SK-N-SH (cell line): ENCODE data around the gene KNL1. TPM values are rescaled to one million over a fixed set of nuclear protein-coding genes. Genes with fewer than 3 reads are reported as not detected.
"Not testable (repeated sequence)": the region's sequence is repeated elsewhere in the genome, so short reads cannot be mapped to it uniquely, and the experiment has no call there.

ENCODE experiments used
- CTCF ChIA-PET: fragments of 300-600, 350-600 bp; formaldehyde crosslinking; extraction: SDS; loops from one replicate; lab custom pipeline; 2021; lab: Yijun Ruan, JAX
- POLR2A ChIA-PET: fragments of 350-600 bp; sonication (Branson Sonifier 250); formaldehyde crosslinking; extraction: SDS; loops from one replicate; lab custom pipeline; 2020; ENCODE audit warnings: antibody characterized with exemption, inconsistent platforms; lab: Yijun Ruan, JAX
- DNase-seq: peaks from one replicate; pipeline ENCODE4 v3.0.0; 2012
- H2AFZ ChIP-seq: fragments of 200-600 bp; sonication (generic); 2 replicates; pipeline ENCODE4 v1.8.1; 2016; ENCODE audit warnings: antibody characterized with exemption, mild to moderate bottlenecking, low read depth
- H3F3A ChIP-seq: fragments of 200-600 bp; sonication (generic); replicated peaks from 2 replicates; pipeline ENCODE3; 2016; ENCODE audit warnings: antibody characterized with exemption, mild to moderate bottlenecking; ENCODE audit not compliant: insufficient read depth
- H3K27ac ChIP-seq, 2 experiments: fragments of 200-500 bp in 1 of 2; fragments of 200-600 bp in 1 of 2; sonication (Bioruptor generic) in 1 of 2; sonication (generic), shearing (Covaris generic) in 1 of 2; 2 replicates each; pipeline versions ENCODE4 v1.5.1 to v1.6.1; 2014 to 2016; ENCODE audit warnings: low read depth in 2 of 2, inconsistent platforms in 1 of 2, low read length in 1 of 2, mild to moderate bottlenecking in 1 of 2, mixed read lengths in 1 of 2
- H3K27me3 ChIP-seq: fragments of 200-600 bp; sonication (generic), shearing (Covaris generic); 2 replicates; pipeline ENCODE4 v1.6.1; 2016; ENCODE audit warnings: mixed run types; ENCODE audit not compliant: insufficient read depth
- H3K36me3 ChIP-seq, 2 experiments: fragments of 200-500 bp in 1 of 2; fragments of 200-600 bp in 1 of 2; sonication (Bioruptor generic) in 1 of 2; sonication (generic) in 1 of 2; replicated peaks in 1 of 2; 2 replicates each; pipeline versions ENCODE3 to v1.5.1; 2014 to 2016; ENCODE audit warnings: low read length in 1 of 2, mild to moderate bottlenecking in 1 of 2; ENCODE audit not compliant: insufficient read depth in 2 of 2, control insufficient read depth in 1 of 2
- H3K4me1 ChIP-seq, 2 experiments: fragments of 200-500 bp in 1 of 2; fragments of 200-600 bp in 1 of 2; sonication (Bioruptor generic) in 1 of 2; sonication (generic), shearing (Covaris generic) in 1 of 2; 2 replicates each; pipeline versions ENCODE4 v1.5.1 to v1.6.1; 2014 to 2016; ENCODE audit warnings: low read depth in 1 of 2, low read length in 1 of 2, mixed run types in 1 of 2; ENCODE audit not compliant: insufficient read depth in 2 of 2, control insufficient read depth in 1 of 2
- H3K4me2 ChIP-seq: fragments of 200-600 bp; sonication (generic), shearing (Covaris generic); 2 replicates; pipeline ENCODE4 v1.6.1; 2017; ENCODE audit warnings: mixed run types
- H3K4me3 ChIP-seq, 2 experiments: fragments of 200-500 bp in 1 of 2; fragments of 200-600 bp in 1 of 2; sonication (Bioruptor generic) in 1 of 2; sonication (generic), shearing (Covaris generic) in 1 of 2; 2 replicates each; pipeline versions ENCODE4 v1.5.1 to v1.8.1; 2014 to 2016; ENCODE audit warnings: low read depth in 2 of 2, inconsistent platforms in 1 of 2, low read length in 1 of 2, mild to moderate bottlenecking in 1 of 2, mixed read lengths in 1 of 2, moderate library complexity in 1 of 2
- H3K79me2 ChIP-seq: fragments of 200-600 bp; sonication (generic); 2 replicates; pipeline ENCODE4 v1.8.1; 2017; ENCODE audit warnings: mild to moderate bottlenecking; ENCODE audit not compliant: insufficient read depth
- H3K9ac ChIP-seq: fragments of 200-600 bp; sonication (generic); 2 replicates; pipeline ENCODE4 v1.6.1; 2017; ENCODE audit warnings: mixed run types
- H3K9me2 ChIP-seq: fragments of 200-600 bp; sonication (generic); 2 replicates; pipeline ENCODE4 v1.6.1; 2017; ENCODE audit warnings: mixed run types
- H3K9me3 ChIP-seq: fragments of 200-600 bp; sonication (generic); 2 replicates; pipeline ENCODE4 v1.6.1; 2017; ENCODE audit warnings: mixed run types, mild to moderate bottlenecking, moderate library complexity
- H4K20me1 ChIP-seq: fragments of 200-600 bp; sonication (generic); 2 replicates; pipeline ENCODE4 v1.6.1; 2017; ENCODE audit warnings: mild to moderate bottlenecking, mixed run types; ENCODE audit not compliant: insufficient read depth
- CHD2 ChIP-seq: fragments of 150-350 bp; IDR thresholded peaks from 2 replicates; pipeline ENCODE4 v1.6.1; 2018; ENCODE audit warnings: low read length; ENCODE audit not compliant: partially characterized antibody
- GABPA ChIP-seq: IDR thresholded peaks from 2 replicates; pipeline ENCODE4 v1.4.0; 2012; ENCODE audit warnings: low read depth, mild to moderate bottlenecking
- GATA2 ChIP-seq: sonication (generic); formaldehyde crosslinking; IDR thresholded peaks from 2 replicates; pipeline ENCODE4 v1.5.0; 2020; ENCODE audit warnings: mild to moderate bottlenecking, missing genetic modification reagents
- JUND ChIP-seq: IDR thresholded peaks from 2 replicates; pipeline ENCODE4 v1.4.0; 2012
- MXI1 ChIP-seq: IDR thresholded peaks from 2 replicates; pipeline ENCODE4 v1.6.1; 2012; ENCODE audit warnings: mild to moderate bottlenecking, low read depth, low read length, improper control_type of control experiment
- NFIC ChIP-seq: IDR thresholded peaks from 2 replicates; pipeline ENCODE4 v1.4.0; 2012; ENCODE audit warnings: borderline replicate concordance
- POLR2AphosphoS5 ChIP-seq: IDR thresholded peaks from 2 replicates; pipeline ENCODE4 v1.6.1; 2012; ENCODE audit warnings: low read depth, low read length
- RCOR1 ChIP-seq: fragments of 150-350 bp; IDR thresholded peaks from 2 replicates; pipeline ENCODE4 v1.6.1; 2017; ENCODE audit warnings: antibody characterized with exemption, low read length
- RXRA ChIP-seq: IDR thresholded peaks from 2 replicates; pipeline ENCODE4 v1.4.0; 2012; ENCODE audit warnings: low read depth, mild to moderate bottlenecking, borderline replicate concordance
- SIN3A ChIP-seq: IDR thresholded peaks from 2 replicates; pipeline ENCODE4 v1.6.1; 2012; ENCODE audit warnings: low read depth, mild to moderate bottlenecking, low read length, moderate library complexity, borderline replicate concordance
- WGBS: methylation state at CpG from one replicate; pipeline ENCODE4 v1.1.6; 2017; ENCODE audit warnings: low lambda C conversion rate; 5-methylcytosine and 5-hydroxymethylcytosine counted together
- polyA plus RNA-seq, 3 experiments: library from polyadenylated mRNA; depleted of rRNA; stranded (reverse); fragments of >200 nt; gene quantifications; 2 replicates each; pipeline ENCODE4 v1.2.3, GENCODE V29; 2012
- TF ChIP-seq, protein P1 (sequence below): fragments of 150-350 bp; IDR thresholded peaks from 2 replicates; pipeline ENCODE4 v1.6.1; 2017; ENCODE audit warnings: antibody characterized with exemption, low read length, low read depth, borderline replicate concordance
- TF ChIP-seq, protein P2 (sequence below): IDR thresholded peaks from 2 replicates; pipeline ENCODE4 v1.4.0; 2012; ENCODE audit warnings: low read depth, borderline replicate concordance
- TF ChIP-seq, protein P3 (sequence below): fragments of 200-600 bp; sonication (generic); IDR thresholded peaks from 2 replicates; pipeline ENCODE4 v1.6.1; 2017; ENCODE audit warnings: antibody characterized with exemption, mild to moderate bottlenecking, moderate library complexity
- TF ChIP-seq, protein P4 (sequence below): IDR thresholded peaks from 2 replicates; pipeline ENCODE4 v1.4.0; 2012; ENCODE audit warnings: low read depth
- TF ChIP-seq, protein P5 (sequence below): IDR thresholded peaks from 2 replicates; pipeline ENCODE4; 2012

Gene KNL1
- polyA plus RNA-seq, 1 of the 3 experiments (the other 2 are of a cell fraction) = 1.6 TPM

DNA sequence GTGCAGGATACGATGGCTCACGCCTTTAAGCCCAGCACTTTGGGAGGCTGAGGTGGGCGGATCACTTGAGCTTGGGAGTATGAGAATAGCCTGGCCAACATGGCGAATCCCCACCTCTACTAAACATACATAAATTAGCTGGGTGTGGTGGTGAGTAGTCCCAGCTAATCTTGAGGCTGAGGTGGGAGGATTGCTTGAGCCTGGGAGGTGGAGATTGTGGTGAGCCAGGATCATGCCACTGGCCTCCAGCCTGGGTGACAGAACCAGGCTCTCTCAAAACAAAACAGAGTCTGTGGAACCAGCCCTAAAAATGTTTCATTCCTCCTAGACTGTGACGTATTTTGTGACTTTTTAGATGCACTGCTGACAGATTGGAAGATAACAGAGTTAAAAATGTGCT is 66.6 kb downstream of the KNL1 start (continued):
- TF ChIP-seq, protein P1, sequence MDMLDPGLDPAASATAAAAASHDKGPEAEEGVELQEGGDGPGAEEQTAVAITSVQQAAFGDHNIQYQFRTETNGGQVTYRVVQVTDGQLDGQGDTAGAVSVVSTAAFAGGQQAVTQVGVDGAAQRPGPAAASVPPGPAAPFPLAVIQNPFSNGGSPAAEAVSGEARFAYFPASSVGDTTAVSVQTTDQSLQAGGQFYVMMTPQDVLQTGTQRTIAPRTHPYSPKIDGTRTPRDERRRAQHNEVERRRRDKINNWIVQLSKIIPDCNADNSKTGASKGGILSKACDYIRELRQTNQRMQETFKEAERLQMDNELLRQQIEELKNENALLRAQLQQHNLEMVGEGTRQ = no peak
- TF ChIP-seq RCOR1 (no peak), GABPA (no peak), GATA2 (no peak), POLR2AphosphoS5 (no peak)
- TF ChIP-seq, protein P2, sequence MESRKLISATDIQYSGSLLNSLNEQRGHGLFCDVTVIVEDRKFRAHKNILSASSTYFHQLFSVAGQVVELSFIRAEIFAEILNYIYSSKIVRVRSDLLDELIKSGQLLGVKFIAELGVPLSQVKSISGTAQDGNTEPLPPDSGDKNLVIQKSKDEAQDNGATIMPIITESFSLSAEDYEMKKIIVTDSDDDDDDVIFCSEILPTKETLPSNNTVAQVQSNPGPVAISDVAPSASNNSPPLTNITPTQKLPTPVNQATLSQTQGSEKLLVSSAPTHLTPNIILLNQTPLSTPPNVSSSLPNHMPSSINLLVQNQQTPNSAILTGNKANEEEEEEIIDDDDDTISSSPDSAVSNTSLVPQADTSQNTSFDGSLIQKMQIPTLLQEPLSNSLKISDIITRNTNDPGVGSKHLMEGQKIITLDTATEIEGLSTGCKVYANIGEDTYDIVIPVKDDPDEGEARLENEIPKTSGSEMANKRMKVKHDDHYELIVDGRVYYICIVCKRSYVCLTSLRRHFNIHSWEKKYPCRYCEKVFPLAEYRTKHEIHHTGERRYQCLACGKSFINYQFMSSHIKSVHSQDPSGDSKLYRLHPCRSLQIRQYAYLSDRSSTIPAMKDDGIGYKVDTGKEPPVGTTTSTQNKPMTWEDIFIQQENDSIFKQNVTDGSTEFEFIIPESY = no peak
- TF ChIP-seq, protein P3, sequence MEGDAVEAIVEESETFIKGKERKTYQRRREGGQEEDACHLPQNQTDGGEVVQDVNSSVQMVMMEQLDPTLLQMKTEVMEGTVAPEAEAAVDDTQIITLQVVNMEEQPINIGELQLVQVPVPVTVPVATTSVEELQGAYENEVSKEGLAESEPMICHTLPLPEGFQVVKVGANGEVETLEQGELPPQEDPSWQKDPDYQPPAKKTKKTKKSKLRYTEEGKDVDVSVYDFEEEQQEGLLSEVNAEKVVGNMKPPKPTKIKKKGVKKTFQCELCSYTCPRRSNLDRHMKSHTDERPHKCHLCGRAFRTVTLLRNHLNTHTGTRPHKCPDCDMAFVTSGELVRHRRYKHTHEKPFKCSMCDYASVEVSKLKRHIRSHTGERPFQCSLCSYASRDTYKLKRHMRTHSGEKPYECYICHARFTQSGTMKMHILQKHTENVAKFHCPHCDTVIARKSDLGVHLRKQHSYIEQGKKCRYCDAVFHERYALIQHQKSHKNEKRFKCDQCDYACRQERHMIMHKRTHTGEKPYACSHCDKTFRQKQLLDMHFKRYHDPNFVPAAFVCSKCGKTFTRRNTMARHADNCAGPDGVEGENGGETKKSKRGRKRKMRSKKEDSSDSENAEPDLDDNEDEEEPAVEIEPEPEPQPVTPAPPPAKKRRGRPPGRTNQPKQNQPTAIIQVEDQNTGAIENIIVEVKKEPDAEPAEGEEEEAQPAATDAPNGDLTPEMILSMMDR = no peak
- TF ChIP-seq, protein P4, sequence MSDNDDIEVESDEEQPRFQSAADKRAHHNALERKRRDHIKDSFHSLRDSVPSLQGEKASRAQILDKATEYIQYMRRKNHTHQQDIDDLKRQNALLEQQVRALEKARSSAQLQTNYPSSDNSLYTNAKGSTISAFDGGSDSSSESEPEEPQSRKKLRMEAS = no peak

DNA sequence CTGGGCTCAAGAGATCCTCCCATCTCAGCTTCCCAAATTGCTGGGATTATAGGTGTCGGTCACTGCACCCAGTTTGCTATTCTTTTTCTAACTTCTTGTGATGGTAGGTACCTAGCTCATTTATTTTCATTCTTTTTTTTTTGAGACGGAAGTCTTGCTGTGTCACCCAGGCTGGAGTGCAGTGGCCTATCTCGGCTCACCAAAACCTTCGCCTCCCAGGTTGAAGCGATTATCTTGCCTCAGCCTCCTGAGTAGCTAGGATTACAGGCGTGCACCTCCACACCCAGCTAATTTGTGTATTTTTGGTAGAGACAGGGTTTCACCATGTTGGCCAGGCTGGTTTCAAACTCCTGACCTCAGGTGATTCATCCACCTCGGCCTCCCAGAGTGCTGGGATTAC is 70.9 kb downstream of the KNL1 start:
- Histone ChIP-seq H3K9ac (no peak overlapping the region), H3K9me3 (no peaks in the 10 kb centered on the region), H3K27ac (no peak overlapping the region), H3K27me3 (no peaks in the 10 kb centered on the region), H3K9me2 (no peaks in the 10 kb centered on the region), H3K4me2 (no peak overlapping the region), H3K4me1 (no peaks in the 10 kb centered on the region), H3F3A (no peaks in the 10 kb centered on the region), H3K36me3 (peaks cover 0 to 8% of the 10 kb centered on the region in 2 experiments), H3K4me3 (no peak overlapping the region), H4K20me1 (no peaks in the 10 kb centered on the region), H2AFZ (no peak overlapping the region), H3K79me2 (no peaks in the 10 kb centered on the region)
- 99% methylated on average over 7 of the region's 7 CpGs for WGBS
- TF ChIP-seq NFIC (no peak), CHD2 (no peak), SIN3A (no peak), GATA2 (no peak), RXRA (no peak), JUND (no peak), RCOR1 (no peak), MXI1 (no peak)
- TF ChIP-seq, protein P5, sequence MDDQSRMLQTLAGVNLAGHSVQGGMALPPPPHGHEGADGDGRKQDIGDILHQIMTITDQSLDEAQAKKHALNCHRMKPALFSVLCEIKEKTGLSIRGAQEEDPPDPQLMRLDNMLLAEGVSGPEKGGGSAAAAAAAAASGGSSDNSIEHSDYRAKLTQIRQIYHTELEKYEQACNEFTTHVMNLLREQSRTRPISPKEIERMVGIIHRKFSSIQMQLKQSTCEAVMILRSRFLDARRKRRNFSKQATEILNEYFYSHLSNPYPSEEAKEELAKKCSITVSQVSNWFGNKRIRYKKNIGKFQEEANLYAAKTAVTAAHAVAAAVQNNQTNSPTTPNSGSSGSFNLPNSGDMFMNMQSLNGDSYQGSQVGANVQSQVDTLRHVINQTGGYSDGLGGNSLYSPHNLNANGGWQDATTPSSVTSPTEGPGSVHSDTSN = no peak
- POLR2A ChIA-PET = no interaction called here
- CTCF ChIA-PET = no interaction called here
- no peak for DNase-seq

DNA sequence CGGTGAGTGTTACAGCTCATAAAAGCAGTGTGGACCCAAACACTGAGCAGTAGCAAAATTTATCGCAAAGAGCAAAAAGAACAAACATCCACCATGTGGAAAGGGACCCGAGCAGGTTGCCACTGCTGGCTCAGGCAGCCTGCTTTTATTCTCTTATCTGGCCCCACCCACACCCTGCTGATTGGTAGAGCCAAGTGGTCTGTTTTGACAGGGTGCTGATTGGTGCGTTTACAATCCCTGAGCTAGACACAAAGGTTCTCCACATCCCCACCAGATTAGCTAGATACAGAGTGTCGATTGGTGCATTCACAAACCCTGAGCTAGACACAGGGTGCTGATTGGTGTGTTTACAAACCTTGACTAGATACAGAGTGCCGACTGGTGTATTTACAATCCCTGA is 82.2 kb downstream of the KNL1 start:
- DNase-seq, H3K9me3 ChIP-seq, H3K36me3 ChIP-seq, H3K27ac ChIP-seq, H3K4me2 ChIP-seq, H4K20me1 ChIP-seq, H2AFZ ChIP-seq, H3K9me2 ChIP-seq, H3K27me3 ChIP-seq, H3K4me1 ChIP-seq, H3K4me3 ChIP-seq, POLR2A ChIA-PET, H3K79me2 ChIP-seq, H3F3A ChIP-seq, H3K9ac ChIP-seq: not testable (repeated sequence)
- 92% methylated on average over 5 of the region's 6 CpGs for WGBS
- CTCF ChIA-PET = interaction anchor here (1.7 kb wide), 1 partner anchor 107 kb away, joined by 4 read pairs; no protein-coding TSS in a partner anchor

DNA sequence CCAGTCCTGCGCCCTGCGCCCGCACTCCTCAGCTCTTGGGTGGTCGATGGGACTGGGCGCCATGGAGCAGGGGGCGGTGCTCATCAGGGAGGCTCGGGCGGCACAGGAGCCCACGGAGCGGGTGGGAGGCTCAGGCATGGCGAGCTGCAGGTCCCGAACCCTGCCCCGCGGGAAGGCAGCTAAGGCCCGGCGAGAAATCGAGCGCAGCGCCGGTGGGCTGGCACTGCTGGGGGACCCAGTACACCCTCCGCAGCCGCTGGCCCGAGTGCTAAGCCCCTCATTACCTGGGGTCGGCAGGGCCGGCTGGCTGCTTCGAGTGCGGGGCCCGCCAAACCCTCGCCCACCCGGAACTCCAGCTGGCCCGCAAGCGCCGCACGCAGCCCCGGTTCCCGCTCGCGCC is 82.9 kb downstream of the KNL1 start:
- H3K36me3 ChIP-seq, H3K4me3 ChIP-seq, POLR2A ChIA-PET, H3K79me2 ChIP-seq, H3K4me1 ChIP-seq, H3F3A ChIP-seq, H3K27me3 ChIP-seq, H4K20me1 ChIP-seq, H3K27ac ChIP-seq, H2AFZ ChIP-seq, DNase-seq, H3K9me3 ChIP-seq, H3K9me2 ChIP-seq, H3K4me2 ChIP-seq, H3K9ac ChIP-seq: not testable (repeated sequence)
- 100% methylated on average over 5 of the region's 38 CpGs for WGBS
- CTCF ChIA-PET = interaction anchor here (1.7 kb wide), 1 partner anchor 106 kb away, joined by 4 read pairs; no protein-coding TSS in a partner anchor
